Caco-2 (cell line): ENCODE measurements around the gene NRXN3. TPM values are rescaled to one million over a fixed set of nuclear protein-coding genes. Genes with fewer than 3 reads are reported as not detected.

Source experiments
- BruUV-seq: library from RNA; stranded (reverse); fragments of 400-500 nt; replicated peaks from 2 replicates; lab custom pipeline; 2021; lab: Mats Ljungman, UMichigan
- CTCF ChIA-PET: fragments of 300-600 bp; sonication (Branson Sonifier 250); formaldehyde crosslinking; loops from one replicate; lab custom pipeline; 2022; ENCODE audit warnings: antibody characterized with exemption; lab: Charles Lee
- POLR2A ChIA-PET: fragments of 300-600 bp; sonication (Branson Sonifier 250); formaldehyde crosslinking; loops from one replicate; lab custom pipeline; 2022; ENCODE audit warnings: antibody characterized with exemption; lab: Charles Lee
- DNase-seq, 2 experiments: peaks; one replicate each; pipeline versions ENCODE4 v3.0.0 to v3.0.0-alpha.2; 2020 to 2022
- H3K27me3 ChIP-seq: replicated peaks from 2 replicates; pipeline ENCODE4 v1.6.0; 2011; ENCODE audit warnings: low read length; ENCODE audit not compliant: control insufficient read depth, insufficient read depth
- H3K36me3 ChIP-seq: 2 replicates; pipeline ENCODE4 v1.5.1; 2011; ENCODE audit warnings: low read length; ENCODE audit not compliant: control insufficient read depth, insufficient read depth
- H3K4me1 ChIP-seq: fragments of 250-450 bp; sonication (Bioruptor Pico); 2 replicates; pipeline ENCODE4 v1.5.1; 2020; ENCODE audit warnings: mild to moderate bottlenecking
- H3K4me3 ChIP-seq: 2 replicates; pipeline ENCODE4 v1.5.1; 2011; ENCODE audit warnings: low read depth, mild to moderate bottlenecking, control low read depth, low read length
- H3K9me3 ChIP-seq: fragments of 250-450 bp; sonication (Bioruptor Pico); 2 replicates; pipeline ENCODE4 v1.5.1; 2020; ENCODE audit warnings: mild to moderate bottlenecking, moderate library complexity
- H3K27ac Mint-ChIP-seq: one replicate; pipeline ENCODE4 v1.8.0; 2022; ENCODE audit warnings: mixed read lengths; ENCODE audit not compliant: unreplicated experiment
- H3K27me3 Mint-ChIP-seq: one replicate; pipeline ENCODE4 v1.8.0; 2022; ENCODE audit warnings: mixed read lengths; ENCODE audit not compliant: insufficient read depth, unreplicated experiment
- H3K36me3 Mint-ChIP-seq: one replicate; pipeline ENCODE4 v1.8.0; 2022; ENCODE audit warnings: mild to moderate bottlenecking, mixed read lengths; ENCODE audit not compliant: insufficient read depth, unreplicated experiment
- H3K4me1 Mint-ChIP-seq: one replicate; pipeline ENCODE4 v1.8.0; 2022; ENCODE audit warnings: low read depth, mixed read lengths; ENCODE audit not compliant: unreplicated experiment
- H3K4me3 Mint-ChIP-seq: one replicate; pipeline ENCODE4 v1.8.0; 2022; ENCODE audit warnings: mild to moderate bottlenecking, moderate library complexity, mixed read lengths; ENCODE audit not compliant: unreplicated experiment
- H3K9me3 Mint-ChIP-seq: one replicate; pipeline ENCODE4 v1.8.0; 2022; ENCODE audit warnings: mixed read lengths; ENCODE audit not compliant: unreplicated experiment
- CTCF ChIP-seq, 2 experiments: fragments of 200-600 bp in 1 of 2; IDR thresholded peaks; 1 replicate in 1 of 2; 2 replicates in 1 of 2; pipeline versions ENCODE4 v1.5.1 to v1.8.0; 2011 to 2022; ENCODE audit warnings: antibody characterized with exemption in 1 of 2, control low read depth in 1 of 2, inconsistent platforms in 1 of 2, low read depth in 1 of 2, low read length in 1 of 2, mild to moderate bottlenecking in 1 of 2, moderate library complexity in 1 of 2; ENCODE audit not compliant: insufficient read depth in 1 of 2, severe bottlenecking in 1 of 2, unreplicated experiment in 1 of 2
- intact Hi-C: fragments of 100-400 bp; cut with micrococcal nuclease; formaldehyde crosslinking; loops from one replicate; pipeline ENCODE4 v1.10.0; 2022; ENCODE audit not compliant: unreplicated experiment
- total RNA-seq: library from RNA; stranded (reverse); gene quantifications from 2 replicates; pipeline ENCODE4 v1.2.3, GENCODE V29; 2022

NRXN3 gene
- total RNA-seq, 1 experiment from 2014 or later = 12.4 TPM

DNA sequence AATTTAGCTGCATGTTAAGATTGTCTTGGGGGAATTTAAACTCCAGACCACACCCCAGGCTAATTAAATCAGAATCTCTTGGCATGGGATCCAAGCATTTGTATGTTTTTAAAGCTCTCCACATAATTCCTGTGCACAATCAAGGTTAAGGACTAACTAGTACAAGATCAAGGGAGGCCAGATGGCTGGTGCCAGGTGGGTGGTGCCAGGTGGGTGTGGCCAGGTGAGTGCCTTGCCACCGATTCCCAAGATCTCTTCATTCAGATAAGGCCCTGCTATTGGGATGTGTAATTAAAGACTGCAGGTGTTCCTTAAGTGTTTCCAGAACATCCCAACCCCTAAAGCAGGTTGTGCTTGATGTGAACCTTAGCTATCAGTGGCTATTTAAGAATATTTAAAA, 75.1 kb downstream of the NRXN3 start:
- no peak overlapping the region for H3K4me3 ChIP-seq
- no peak for TF ChIP-seq CTCF (IDR thresholded peaks at IDR 0.05; ENCODE audit: insufficient read depth in 1 of 2, low read depth in 1 of 2, low read length in 1 of 2, severe bottlenecking in 1 of 2, unreplicated experiment in 1 of 2)
- no peaks in the 10 kb centered on the region for H3K9me3 Mint-ChIP-seq
- H3K27me3 Mint-ChIP-seq = peaks cover 20% of the 10 kb centered on the region
- BruUV-seq = no TSS peak
- H3K4me1 ChIP-seq = no peaks in the 10 kb centered on the region
- H3K9me3 ChIP-seq = no peaks in the 10 kb centered on the region
- H3K36me3 Mint-ChIP-seq = no peaks in the 10 kb centered on the region
- CTCF ChIA-PET = no interaction called here
- H3K36me3 ChIP-seq = no peaks in the 10 kb centered on the region
- no peaks in the 10 kb centered on the region for H3K4me1 Mint-ChIP-seq
- no peaks in the 10 kb centered on the region for H3K27me3 ChIP-seq
- POLR2A ChIA-PET = no interaction called here
- H3K4me3 Mint-ChIP-seq = no peak overlapping the region
- no peak for DNase-seq
- intact Hi-C loops = no loop called here
- H3K27ac Mint-ChIP-seq = no peak overlapping the region

- no peaks in the 10 kb centered on the region for H3K27me3 ChIP-seq
- intact Hi-C loops = no loop called here
- CTCF ChIA-PET = no interaction called here
Observed at GRCh38 chr14:78248501-78249090, 78.4 kb downstream of the NRXN3 start.

GRCh38 chr14:78251308-78251707, 81.1 kb downstream of the NRXN3 start:
- no peaks in the 10 kb centered on the region for H3K4me1 ChIP-seq
- H3K9me3 ChIP-seq = no peaks in the 10 kb centered on the region
- H3K36me3 Mint-ChIP-seq = no peaks in the 10 kb centered on the region
- ChIA-PET CTCF (no interaction called here), POLR2A (no interaction called here)
- TF ChIP-seq CTCF (IDR thresholded peaks at IDR 0.05; ENCODE audit: insufficient read depth in 1 of 2, low read depth in 1 of 2, low read length in 1 of 2, severe bottlenecking in 1 of 2, unreplicated experiment in 1 of 2) = no peak
- H3K4me3 Mint-ChIP-seq = no peak overlapping the region
- no peak for DNase-seq
- no peaks in the 10 kb centered on the region for H3K27me3 ChIP-seq
- no peak overlapping the region for H3K27ac Mint-ChIP-seq
- no peaks in the 10 kb centered on the region for H3K36me3 ChIP-seq
- H3K27me3 Mint-ChIP-seq = peaks cover 6% of the 10 kb centered on the region
- H3K9me3 Mint-ChIP-seq = no peaks in the 10 kb centered on the region
- H3K4me1 Mint-ChIP-seq = no peaks in the 10 kb centered on the region
- BruUV-seq = no TSS peak
- no peak overlapping the region for H3K4me3 ChIP-seq
- intact Hi-C loops = no loop called here

More at GRCh38 chr14:78248501-78249090, 78.4 kb downstream of the NRXN3 start:
- H3K4me3 Mint-ChIP-seq = no peak overlapping the region
- no peaks in the 10 kb centered on the region for H3K9me3 ChIP-seq
- no TSS peak for BruUV-seq
- H3K9me3 Mint-ChIP-seq = no peaks in the 10 kb centered on the region
- H3K4me3 ChIP-seq = no peak overlapping the region
- H3K27ac Mint-ChIP-seq = no peak overlapping the region
- H3K4me1 Mint-ChIP-seq = no peaks in the 10 kb centered on the region
- H3K36me3 ChIP-seq = no peaks in the 10 kb centered on the region
- H3K27me3 Mint-ChIP-seq = peaks cover 11% of the 10 kb centered on the region
- H3K4me1 ChIP-seq = no peaks in the 10 kb centered on the region
- no peak for TF ChIP-seq CTCF (IDR thresholded peaks at IDR 0.05; ENCODE audit: insufficient read depth in 1 of 2, low read depth in 1 of 2, low read length in 1 of 2, severe bottlenecking in 1 of 2, unreplicated experiment in 1 of 2)
- DNase-seq = no peak
- no peaks in the 10 kb centered on the region for H3K36me3 Mint-ChIP-seq
- POLR2A ChIA-PET = no interaction called here
